GM12801 (cell line): Measurements from ENCODE around the gene NMT1.

Experiments used
- TF ChIP-seq, protein P1 (sequence below): IDR thresholded peaks from one replicate; pipeline ENCODE4 v1.5.1; 2011; ENCODE audit warnings: control low read depth; ENCODE audit not compliant: insufficient read length; ENCODE audit errors: extremely low read depth

The NMT1 gene

DNA sequence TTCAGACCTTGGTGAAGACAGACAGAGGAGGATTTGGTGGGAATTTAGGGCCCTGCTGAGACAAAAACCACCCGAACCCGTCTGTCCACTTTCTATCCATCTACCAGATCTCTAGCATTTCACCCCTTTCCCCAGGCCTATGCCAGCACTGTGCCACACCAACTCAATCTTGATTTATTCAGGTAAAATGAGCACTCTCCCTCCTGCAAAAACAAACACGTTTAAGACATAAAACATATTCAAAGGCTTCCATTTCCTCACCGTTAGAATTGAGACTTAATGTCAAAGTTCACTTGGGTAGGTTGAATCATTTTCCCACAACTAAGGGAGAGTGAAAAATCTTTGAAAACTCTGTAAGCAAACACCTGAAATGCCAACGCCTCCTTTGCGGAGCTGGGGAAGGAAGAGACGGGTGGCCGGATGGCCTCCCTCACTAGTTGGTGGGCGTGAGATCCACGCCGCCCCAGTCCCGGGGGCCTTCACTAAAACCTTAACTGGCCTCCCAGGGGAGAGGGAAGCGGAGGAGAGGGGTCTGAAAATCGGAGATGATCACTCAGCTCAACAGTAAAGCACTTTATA is 10.5 kb upstream of the NMT1 start:
- TF ChIP-seq, protein P1, sequence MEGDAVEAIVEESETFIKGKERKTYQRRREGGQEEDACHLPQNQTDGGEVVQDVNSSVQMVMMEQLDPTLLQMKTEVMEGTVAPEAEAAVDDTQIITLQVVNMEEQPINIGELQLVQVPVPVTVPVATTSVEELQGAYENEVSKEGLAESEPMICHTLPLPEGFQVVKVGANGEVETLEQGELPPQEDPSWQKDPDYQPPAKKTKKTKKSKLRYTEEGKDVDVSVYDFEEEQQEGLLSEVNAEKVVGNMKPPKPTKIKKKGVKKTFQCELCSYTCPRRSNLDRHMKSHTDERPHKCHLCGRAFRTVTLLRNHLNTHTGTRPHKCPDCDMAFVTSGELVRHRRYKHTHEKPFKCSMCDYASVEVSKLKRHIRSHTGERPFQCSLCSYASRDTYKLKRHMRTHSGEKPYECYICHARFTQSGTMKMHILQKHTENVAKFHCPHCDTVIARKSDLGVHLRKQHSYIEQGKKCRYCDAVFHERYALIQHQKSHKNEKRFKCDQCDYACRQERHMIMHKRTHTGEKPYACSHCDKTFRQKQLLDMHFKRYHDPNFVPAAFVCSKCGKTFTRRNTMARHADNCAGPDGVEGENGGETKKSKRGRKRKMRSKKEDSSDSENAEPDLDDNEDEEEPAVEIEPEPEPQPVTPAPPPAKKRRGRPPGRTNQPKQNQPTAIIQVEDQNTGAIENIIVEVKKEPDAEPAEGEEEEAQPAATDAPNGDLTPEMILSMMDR = no peak

DNA sequence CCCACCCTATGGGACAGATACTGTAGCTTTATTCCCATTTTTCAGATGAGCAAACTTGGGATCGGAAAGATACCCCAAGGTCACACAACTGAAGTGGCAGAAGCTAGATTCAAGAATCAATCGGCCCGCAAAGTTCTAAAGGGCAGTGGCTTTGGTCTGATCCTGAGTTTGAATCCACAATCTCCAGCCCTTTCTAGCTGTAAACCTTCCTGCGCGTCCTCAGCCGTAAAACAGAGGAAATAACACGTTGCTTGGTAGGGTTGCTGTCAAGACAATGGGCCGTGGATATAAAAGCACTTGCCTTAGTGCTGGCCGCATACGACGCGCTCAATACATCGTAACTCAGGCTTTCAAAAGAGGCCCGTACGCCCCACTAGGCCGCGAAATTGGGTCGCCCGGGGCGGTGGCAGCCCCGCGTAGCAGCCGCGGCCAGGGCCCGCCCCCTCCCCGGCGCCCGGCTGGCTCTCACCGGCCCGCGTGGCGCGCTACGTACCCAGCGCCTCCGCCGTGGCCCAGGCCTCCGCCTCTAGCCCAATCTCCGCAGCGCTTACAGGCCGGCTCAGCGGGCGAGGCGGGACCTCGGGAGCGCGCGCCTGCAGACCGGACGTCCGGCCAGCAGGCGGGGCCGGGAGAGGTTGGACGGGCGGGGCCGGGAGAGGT is 9.9 kb upstream of the NMT1 start, which contains the start of gene DCAKD:
Gene DCAKD (minus strand): TSS at position 573 of the 660 bp plus-strand sequence. CDS start 16,747 bp downstream, outside the sequence.
- TF ChIP-seq, protein P1 = no peak

DNA sequence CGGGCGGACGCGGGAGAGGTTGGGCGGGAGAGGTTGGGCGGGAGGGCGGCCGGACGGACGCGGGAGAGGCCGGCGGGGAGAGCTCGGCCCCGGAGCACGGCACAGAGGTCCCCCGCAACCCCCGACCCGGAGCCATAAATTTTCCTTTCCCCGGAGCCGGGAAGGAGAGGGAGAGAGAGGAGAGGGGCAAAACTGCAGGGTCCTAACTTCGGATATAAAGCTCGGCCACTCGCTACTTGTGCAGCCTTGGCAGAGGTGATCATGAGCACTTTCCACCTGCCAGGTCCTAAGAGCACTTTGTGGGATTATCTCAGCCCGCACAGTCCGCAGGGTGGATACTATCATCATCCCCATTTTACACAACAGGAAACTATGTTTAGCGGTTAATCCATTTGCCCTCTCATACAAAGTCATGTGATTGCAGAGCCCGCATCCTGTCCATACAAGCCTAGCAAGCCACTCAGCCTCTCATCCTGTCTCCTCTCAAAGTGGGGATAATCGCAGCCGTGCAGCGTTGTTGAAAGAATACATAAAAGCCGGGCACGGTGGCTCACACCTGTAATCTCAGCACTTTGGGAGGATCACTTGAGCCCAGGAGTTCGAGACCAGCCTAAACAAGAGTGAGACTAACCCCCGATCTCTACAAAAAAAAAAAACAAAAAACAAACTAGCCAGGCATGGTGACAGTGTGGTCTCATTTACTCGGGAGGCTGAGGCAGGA is 8.9 kb upstream of the NMT1 start:
- TF ChIP-seq, protein P1 = no peak

DNA sequence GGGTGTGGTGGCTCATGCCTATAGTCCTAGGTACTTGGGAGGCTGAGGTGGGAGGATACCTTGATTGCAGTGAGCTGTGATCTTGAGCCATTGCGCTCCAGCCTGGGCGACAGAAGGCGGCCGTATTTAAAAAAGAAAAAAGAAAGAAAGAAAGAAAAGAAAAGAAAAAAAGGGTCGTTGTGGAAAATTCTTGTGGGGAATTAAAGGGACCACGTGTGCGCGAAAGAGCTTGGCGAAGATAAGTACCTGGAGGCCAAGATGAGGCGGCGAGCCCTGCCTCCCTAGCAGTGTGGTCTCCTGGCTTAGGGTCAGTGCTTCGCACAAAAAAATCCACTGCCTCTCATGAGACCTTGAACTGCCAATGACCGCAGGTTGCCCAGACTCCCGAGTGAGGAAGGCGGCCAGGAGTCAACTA is 728 bp upstream of the NMT1 start:
- TF ChIP-seq, protein P1 = no peak

DNA sequence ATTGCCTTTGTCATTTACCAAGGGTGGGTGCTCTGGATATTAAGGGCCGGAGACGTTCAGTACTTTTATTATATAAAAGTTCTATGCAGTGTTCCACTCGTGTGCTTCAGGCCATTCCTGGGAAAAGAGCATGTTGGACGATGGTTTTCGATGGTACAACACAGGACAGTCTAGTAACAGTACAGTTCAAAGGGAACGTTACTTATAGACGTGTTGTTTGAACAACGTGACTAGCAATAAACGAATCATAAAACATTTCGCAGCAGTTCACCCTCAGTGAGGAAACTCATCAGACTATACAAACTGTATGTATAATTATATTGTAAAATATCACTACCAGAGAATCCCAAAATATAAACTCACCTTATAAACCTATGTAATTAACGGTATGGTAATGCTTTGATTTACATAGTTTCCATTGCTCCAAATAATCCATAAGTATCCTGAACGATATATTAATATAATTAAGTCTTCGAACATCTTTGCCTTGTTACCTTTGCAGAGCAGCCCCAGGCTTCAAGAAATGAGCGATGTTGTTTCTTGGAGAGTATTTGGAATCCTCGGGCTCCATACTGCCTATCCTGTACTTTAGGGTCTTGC is 589 bp downstream of the NMT1 start:
- TF ChIP-seq, protein P1 = no peak

DNA sequence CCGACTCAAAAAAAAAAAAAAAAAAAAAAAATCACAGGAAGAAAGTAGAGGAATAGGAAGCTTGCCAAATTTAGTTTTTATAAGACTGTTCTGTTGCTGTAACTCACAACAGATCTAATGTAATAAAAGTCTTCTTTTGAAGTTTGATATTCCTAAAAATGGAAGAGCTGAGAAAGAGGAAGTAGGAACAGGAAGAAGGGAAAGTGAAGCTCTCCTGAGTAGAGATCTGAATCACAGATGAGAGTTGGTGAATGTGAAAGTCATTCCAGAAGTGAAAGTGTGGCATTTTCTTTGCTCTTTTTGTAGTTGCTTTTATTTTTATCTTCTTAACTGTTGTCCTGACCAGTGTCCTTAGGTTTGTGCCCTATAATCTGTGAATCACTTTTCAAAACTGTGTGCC is 2.1 kb downstream of the NMT1 start:
- TF ChIP-seq, protein P1 = no peak

DNA sequence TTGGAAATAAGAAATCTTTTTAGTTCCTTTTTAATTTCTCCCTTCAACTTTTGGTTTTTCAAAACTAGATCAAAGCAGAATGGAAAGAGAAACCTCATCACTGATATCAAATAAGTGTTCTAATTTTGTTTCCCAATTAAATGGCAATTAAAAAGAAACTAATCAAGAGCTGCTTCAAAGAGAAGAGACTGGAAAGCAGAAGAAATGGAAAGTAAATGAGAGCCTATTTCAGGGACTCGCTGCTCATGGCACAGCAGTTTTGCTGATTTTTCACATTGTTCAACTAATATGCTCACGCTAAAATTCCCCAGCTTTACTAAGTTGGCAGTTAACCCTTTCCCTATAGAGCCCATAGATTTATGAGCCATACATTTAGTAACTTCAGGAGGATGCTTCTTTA is 6.5 kb downstream of the NMT1 start:
- TF ChIP-seq, protein P1 = no peak
